Measurements from ENCODE around the gene TYW1B. TPM values are rescaled to one million over a fixed set of nuclear protein-coding genes. Genes with fewer than 3 reads are reported as not detected.
A peak's percentile ranks its signal among the peaks of the same experiment; 100 is the strongest.
"Not testable (repeated sequence)": the region's sequence is repeated elsewhere in the genome, so short reads cannot be mapped to it uniquely, and the experiment has no call there.

The TYW1B gene, protein sequence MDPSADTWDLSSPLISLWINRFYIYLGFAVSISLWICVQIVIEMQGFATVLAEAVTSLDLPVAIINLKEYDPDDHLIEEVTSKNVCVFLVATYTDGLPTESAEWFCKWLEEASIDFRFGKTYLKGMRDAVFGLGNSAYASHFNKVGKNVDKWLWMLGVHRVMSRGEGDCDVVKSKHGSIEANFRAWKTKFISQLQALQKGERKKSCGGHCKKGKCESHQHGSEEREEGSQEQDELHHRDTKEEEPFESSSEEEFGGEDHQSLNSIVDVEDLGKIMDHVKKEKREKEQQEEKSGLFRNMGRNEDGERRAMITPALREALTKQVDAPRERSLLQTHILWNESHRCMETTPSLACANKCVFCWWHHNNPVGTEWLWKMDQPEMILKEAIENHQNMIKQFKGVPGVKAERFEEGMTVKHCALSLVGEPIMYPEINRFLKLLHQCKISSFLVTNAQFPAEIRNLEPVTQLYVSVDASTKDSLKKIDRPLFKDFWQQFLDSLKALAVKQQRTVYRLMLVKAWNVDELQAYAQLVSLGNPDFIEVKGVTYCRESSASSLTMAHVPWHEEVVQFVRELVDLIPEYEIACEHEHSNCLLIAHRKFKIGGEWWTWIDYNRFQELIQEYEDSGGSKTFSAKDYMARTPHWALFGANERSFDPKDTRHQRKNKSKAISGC
- total RNA-seq: 10 to 100 TPM in 1 of 8 experiments, 1 to 10 TPM in 7; 2.1 to 14.2 (median 3.0) TPM

DNA sequence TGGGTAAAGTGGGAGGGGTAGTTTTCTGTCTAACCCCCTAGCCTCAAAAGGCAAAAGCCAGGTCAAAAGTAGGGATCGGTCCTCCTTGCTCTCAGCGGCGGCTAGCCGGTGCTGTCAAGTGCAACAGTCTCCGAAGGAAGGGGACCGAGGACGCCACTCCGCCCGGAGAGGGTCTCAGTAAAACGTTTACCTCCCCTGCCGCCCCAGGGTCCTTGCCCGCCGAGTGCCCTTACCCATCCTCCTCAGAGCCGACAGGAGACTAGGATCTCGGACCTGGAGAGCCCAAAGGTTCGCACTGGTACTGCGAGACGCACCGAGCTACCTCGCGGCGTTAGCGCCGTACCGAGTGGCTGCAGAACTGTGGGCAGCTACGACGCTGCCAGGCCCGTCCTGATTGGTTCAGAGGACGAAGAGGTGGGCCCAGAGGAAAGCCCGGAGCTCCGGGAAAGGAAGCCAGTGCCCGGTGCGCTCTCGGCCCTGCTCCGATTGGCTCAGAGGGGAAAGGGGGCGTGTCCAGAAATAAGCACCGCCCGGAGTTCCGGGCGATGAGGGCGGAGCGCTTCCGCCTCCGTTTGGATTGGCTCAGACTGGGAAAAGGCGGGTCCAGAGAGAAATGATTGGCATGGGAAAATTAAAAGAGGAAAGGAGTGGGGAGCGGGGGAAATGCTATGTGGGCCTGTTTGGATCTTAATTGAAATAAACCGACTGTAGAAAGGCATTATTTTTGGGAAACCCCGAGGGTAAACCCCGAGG lies at the start of gene TYW1B:
Gene TYW1B, minus strand, starts transcription at position 362 of the 753 bp plus-strand sequence. Its CDS starts 125 bp downstream, at position 237.
- ATAC-seq (replicated peaks in 6 of 8): peak; percentile 80 to 96 (median 94)
- in situ Hi-C loops (cut with MboI; ENCODE audit: low pct_unique_long_range_greater_than_20kb in 2 of 9, low sequenced_read_pairs in 9 of 9, unreplicated experiment in 9 of 9); H3K4me1 ChIP-seq (replicated peaks in 1 of 2): not testable (repeated sequence)
- H3K27ac ChIP-seq: peak within 1 kb of the TSS; percentile 38 to 64
- whole genome bisulfite sequencing, 10 experiments: 0 to 5% (median 0%) methylated on average over 3 to 4 of the region's 49 CpGs; no CpG with 5 or more reads in 6 of the 10 experiments
- H3K4me3 ChIP-seq: peak within 1 kb of the TSS; percentile 63 to 81 (median 72)

DNA sequence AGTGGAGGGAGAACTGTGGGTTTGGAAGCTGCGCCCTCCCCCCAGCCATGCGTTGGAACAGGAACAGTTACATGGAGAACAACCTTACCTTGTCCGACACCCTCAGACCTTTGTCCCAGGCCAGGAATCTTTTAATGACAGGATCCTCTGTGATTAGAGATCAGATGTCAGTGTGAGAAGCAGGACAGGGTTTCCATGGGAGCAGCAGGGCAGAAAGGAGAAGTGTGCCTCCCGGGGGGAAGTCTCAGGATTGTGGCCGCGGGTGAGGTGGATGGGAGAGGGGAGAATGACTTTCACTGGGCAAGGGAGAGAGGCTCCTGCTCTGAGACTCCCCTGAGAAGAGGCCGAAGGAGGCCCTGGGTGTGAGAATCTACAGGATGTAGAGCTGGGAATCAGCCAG lies 39.6 kb upstream of the TYW1B start:
- H3K4me3 ChIP-seq; H3K4me1 ChIP-seq (replicated peaks in 1 of 2); ATAC-seq (replicated peaks in 6 of 8); in situ Hi-C loops (cut with MboI; ENCODE audit: low pct_unique_long_range_greater_than_20kb in 2 of 9, low sequenced_read_pairs in 9 of 9, unreplicated experiment in 9 of 9); H3K27ac ChIP-seq: not testable (repeated sequence)
- WGBS, 10 experiments: no CpG with 5 or more reads among the region's 7 CpGs

DNA sequence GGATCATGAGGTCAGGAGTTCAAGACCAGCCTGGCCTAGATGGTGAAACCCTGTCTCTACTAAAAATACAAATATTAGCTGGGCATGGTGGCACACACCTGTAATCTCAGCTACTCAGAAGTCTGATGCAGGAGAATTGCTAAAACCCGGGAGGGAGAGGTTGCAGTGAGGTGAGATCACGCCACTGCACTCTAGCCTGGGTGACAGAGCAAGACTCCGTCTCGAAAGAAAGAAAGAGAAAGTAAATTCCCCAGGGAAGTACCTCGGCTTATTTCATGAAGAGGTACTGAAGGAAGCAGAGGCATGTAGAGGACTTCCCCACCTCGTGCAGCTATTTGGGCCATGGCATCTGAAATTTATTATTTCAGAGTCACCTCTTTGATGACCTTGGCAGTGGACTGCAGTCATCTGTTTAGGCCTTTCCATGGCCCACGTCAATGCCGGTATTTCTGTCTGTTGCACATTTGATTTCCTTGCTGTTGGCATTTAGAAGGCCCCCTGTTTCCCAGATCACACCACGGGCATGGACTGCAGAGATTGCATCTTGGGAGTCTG lies 30.9 kb upstream of the TYW1B start:
- ATAC-seq (replicated peaks in 6 of 8); H3K4me3 ChIP-seq; H3K27ac ChIP-seq; H3K4me1 ChIP-seq (replicated peaks in 1 of 2); in situ Hi-C loops (cut with MboI; ENCODE audit: low pct_unique_long_range_greater_than_20kb in 2 of 9, low sequenced_read_pairs in 9 of 9, unreplicated experiment in 9 of 9): not testable (repeated sequence)
- 0 to 100% (median 85%) methylated on average over 1 to 5 of the region's 9 CpGs; no CpG with 5 or more reads in 4 of the 10 experiments for WGBS, 10 experiments

DNA sequence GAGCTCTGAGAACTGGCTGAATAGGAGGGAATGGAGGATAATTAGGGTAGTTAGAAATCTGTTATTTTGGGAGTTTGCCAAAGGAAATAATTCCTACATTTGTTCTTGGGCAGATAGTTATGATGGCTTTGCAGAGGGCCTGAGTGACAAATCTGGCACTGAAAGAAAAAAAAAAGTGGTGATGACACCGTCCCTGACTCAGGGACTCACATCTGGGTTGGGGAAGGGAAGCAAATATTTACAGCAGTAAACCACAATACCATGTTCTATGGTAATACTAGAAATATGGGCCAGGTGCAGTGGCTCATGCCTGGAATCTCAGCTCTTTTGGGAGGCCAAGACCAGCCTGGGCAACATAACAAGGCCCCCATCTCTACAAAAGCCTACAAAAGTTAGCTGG lies 29.9 kb upstream of the TYW1B start:
- WGBS, 10 experiments: 0 to 80% methylated on average over 1 of the region's 1 CpG; no CpG with 5 or more reads in 8 of the 10 experiments
- in situ Hi-C loops (cut with MboI; ENCODE audit: low pct_unique_long_range_greater_than_20kb in 2 of 9, low sequenced_read_pairs in 9 of 9, unreplicated experiment in 9 of 9); ATAC-seq (replicated peaks in 6 of 8); H3K4me1 ChIP-seq (replicated peaks in 1 of 2); H3K27ac ChIP-seq; H3K4me3 ChIP-seq: not testable (repeated sequence)

DNA sequence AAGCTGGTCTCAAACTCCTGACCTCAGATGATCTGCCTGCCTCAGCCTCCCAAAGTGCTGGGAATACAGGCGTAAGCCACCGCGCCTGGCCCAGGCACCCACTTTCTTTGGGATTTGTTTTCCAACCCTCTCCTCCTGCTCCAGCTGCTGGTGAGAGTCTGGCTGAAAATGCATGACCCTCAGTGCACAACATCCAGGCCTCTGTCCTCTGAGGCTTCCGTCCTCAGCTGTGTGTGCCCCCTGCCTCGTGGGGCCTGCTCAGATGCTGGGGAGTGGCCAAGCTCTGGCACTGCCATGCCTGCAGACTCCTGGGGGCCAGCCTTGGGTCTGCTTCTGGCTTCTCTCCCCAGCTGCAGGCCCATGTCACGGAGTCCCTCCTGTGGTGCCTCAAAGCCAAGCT lies 27.3 kb upstream of the TYW1B start:
- H3K27ac ChIP-seq; in situ Hi-C loops (cut with MboI; ENCODE audit: low pct_unique_long_range_greater_than_20kb in 2 of 9, low sequenced_read_pairs in 9 of 9, unreplicated experiment in 9 of 9); H3K4me1 ChIP-seq (replicated peaks in 1 of 2); ATAC-seq (replicated peaks in 6 of 8); H3K4me3 ChIP-seq: not testable (repeated sequence)
- 87 to 94% (median 90%) methylated on average over 2 to 3 of the region's 6 CpGs; no CpG with 5 or more reads in 7 of the 10 experiments for WGBS, 10 experiments

DNA sequence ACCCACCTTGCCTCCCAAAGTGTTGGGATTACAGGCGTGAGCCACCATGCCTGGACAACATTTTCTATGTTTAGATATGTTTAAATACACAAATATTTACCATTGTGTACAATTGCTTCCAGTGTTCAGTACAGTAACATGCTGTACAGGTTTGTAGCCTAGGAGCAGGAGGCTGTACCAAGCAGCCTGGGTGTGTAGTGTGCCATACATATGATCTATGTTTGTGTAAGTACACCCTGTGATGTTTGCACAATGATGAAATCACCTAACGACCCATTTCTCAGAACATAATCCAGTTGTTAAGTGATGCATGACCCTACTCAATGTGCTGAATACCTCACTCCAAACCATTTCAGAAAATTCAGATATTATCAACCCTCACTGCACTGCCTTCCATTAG lies 24.9 kb upstream of the TYW1B start:
- in situ Hi-C loops (cut with MboI; ENCODE audit: low pct_unique_long_range_greater_than_20kb in 2 of 9, low sequenced_read_pairs in 9 of 9, unreplicated experiment in 9 of 9); H3K4me3 ChIP-seq; H3K27ac ChIP-seq; ATAC-seq (replicated peaks in 6 of 8); H3K4me1 ChIP-seq (replicated peaks in 1 of 2): not testable (repeated sequence)
- WGBS, 10 experiments: no CpG with 5 or more reads among the region's 2 CpGs

DNA sequence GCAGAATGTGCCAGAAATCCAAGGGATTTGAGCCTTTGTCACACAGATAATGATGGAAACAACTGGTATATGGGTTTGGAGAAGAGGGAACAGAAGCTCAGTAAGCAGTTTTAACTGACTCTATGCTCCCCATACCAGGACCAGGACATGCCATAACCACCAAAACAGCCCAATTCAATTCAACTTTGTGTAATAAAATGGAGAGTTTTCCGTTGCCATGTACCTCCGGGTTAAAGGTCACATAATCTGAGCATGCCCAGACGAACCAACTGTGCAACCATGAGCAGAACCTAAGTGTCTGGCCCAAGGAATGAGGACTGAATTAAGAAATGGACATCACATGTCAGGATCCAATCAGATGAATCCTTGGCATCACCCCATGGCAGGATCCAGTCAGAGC lies 22.7 kb upstream of the TYW1B start:
- WGBS, 10 experiments: 40 to 100% methylated on average over 1 of the region's 3 CpGs; no CpG with 5 or more reads in 8 of the 10 experiments
- ATAC-seq (replicated peaks in 6 of 8); H3K4me1 ChIP-seq (replicated peaks in 1 of 2); H3K27ac ChIP-seq; in situ Hi-C loops (cut with MboI; ENCODE audit: low pct_unique_long_range_greater_than_20kb in 2 of 9, low sequenced_read_pairs in 9 of 9, unreplicated experiment in 9 of 9); H3K4me3 ChIP-seq: not testable (repeated sequence)

DNA sequence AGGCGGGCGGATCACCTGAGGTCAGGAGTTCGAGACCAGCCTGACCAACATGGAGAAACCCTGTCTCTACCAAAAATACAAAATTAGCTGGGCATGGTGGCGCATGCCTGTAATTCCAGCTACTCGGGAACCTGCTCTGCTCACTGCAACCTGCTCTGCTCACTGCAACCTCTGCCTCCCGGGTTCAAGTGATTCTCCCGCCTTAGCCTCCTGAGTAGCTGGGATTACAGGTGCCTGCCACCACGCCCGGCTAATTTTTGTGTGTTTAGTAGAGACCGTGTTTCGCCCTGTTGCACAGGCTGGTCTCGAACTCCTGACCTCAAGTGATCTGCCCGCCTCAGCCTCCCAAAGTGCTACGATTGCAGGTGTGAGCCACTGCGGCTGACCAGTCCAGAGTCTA lies 16.1 kb upstream of the TYW1B start:
- in situ Hi-C loops (cut with MboI; ENCODE audit: low pct_unique_long_range_greater_than_20kb in 2 of 9, low sequenced_read_pairs in 9 of 9, unreplicated experiment in 9 of 9); H3K4me1 ChIP-seq (replicated peaks in 1 of 2): not testable (repeated sequence)

DNA sequence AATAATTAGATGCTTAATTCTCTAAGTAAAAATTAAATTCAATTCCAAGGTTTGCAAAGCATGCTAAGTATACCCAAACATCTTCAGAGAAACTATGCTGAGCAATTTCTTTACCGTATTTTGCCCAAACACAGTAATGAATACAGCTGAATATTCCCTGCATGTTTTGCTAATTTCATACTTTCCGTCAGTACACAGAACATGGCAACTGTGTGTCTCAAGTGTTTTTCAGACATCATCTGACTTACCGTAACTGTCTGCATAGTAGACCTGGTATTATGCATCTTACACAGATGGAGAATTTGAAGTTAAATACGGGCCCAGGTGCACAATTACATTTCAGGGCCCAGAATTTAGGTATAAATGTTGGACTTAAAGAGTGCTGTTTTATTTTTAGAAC lies 15.2 kb upstream of the TYW1B start:
- H3K4me3 ChIP-seq; H3K4me1 ChIP-seq (replicated peaks in 1 of 2); H3K27ac ChIP-seq; in situ Hi-C loops (cut with MboI; ENCODE audit: low pct_unique_long_range_greater_than_20kb in 2 of 9, low sequenced_read_pairs in 9 of 9, unreplicated experiment in 9 of 9): not testable (repeated sequence)
- no CpG with 5 or more reads among the region's 4 CpGs for WGBS, 10 experiments
- ATAC-seq (replicated peaks in 6 of 8): peak in 3 of 8 experiments; percentile 60 to 97 (median 86)

More for the DNA sequence above, 16.1 kb upstream of the TYW1B start:
- WGBS, 10 experiments: 88 to 100% (median 97%) methylated on average over 1 to 8 of the region's 15 CpGs; no CpG with 5 or more reads in 3 of the 10 experiments
- not testable (repeated sequence) for H3K4me3 ChIP-seq; H3K27ac ChIP-seq; ATAC-seq (replicated peaks in 6 of 8)

DNA sequence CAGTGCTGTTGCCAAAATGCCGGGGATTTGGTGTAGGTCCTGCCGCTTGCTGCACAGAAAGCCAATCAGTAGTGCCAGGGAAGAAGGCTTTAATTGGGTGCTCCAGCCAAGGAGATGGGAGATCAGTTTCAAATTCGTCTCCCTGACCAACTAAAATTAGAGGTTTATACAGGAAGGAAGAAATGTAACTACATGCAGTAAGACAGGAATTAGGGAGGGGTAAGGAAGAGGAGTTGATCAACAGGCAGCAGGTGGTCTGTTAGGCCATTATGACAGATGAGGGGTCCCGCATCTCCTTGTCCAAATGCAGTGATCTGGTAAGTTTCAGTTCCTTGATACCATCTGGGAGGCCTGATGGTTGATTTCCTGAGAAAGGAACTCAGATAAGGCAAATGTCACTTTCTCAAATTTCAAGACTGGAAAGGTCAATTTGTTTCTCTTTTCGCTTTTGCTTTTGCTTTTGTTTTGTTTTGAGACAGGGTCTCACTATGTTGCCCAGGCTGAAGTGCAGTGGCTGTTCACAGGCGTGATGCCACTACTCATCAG lies 13.0 kb upstream of the TYW1B start:
- H3K27ac ChIP-seq; H3K4me3 ChIP-seq; ATAC-seq (replicated peaks in 6 of 8); in situ Hi-C loops (cut with MboI; ENCODE audit: low pct_unique_long_range_greater_than_20kb in 2 of 9, low sequenced_read_pairs in 9 of 9, unreplicated experiment in 9 of 9); H3K4me1 ChIP-seq (replicated peaks in 1 of 2): not testable (repeated sequence)
- 80 to 100% (median 100%) methylated on average over 1 to 2 of the region's 6 CpGs; no CpG with 5 or more reads in 2 of the 10 experiments for WGBS, 10 experiments

DNA sequence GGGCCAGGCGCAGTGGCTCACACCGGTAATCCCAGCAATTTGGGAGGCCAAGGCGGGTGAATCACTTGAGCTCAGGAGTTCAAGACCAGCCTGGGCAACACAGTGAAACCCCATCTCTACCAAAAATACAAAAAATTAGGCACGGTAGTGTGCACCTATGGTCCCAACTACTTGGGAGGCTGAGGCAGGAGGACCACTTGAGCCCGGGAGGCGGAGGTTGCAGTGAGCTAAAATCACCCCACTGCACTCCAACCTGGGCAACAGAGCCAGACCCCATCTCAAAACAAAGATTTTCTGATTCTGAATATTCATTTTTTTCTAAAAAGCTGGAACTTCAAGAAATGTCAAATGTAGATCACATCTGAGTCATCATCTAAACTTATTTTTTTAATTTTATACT lies 10.3 kb upstream of the TYW1B start:
- WGBS, 10 experiments: 74 to 100% (median 98%) methylated on average over 2 to 6 of the region's 6 CpGs; no CpG with 5 or more reads in 3 of the 10 experiments
- H3K4me3 ChIP-seq; in situ Hi-C loops (cut with MboI; ENCODE audit: low pct_unique_long_range_greater_than_20kb in 2 of 9, low sequenced_read_pairs in 9 of 9, unreplicated experiment in 9 of 9); H3K4me1 ChIP-seq (replicated peaks in 1 of 2); ATAC-seq (replicated peaks in 6 of 8); H3K27ac ChIP-seq: not testable (repeated sequence)

DNA sequence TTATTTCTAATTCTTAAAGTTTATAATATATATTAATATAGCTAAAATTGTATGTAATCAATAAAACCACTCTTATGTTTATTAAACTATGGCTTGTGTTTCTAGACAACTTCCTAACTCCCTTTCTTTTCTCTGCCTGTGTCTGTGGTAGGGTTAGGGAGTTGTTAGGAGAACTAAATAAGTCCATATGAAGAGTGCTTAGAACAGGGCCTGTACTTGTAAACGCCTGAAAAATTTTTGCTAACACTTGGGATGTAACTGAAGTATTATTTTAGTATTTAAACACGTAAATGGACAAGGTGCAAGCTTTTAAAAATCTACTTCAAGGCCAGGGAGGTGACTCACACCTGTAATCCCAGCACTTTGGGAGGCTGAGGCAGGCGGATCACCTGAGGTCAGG lies 9.3 kb upstream of the TYW1B start:
- H3K4me1 ChIP-seq (replicated peaks in 1 of 2); H3K4me3 ChIP-seq; ATAC-seq (replicated peaks in 6 of 8); in situ Hi-C loops (cut with MboI; ENCODE audit: low pct_unique_long_range_greater_than_20kb in 2 of 9, low sequenced_read_pairs in 9 of 9, unreplicated experiment in 9 of 9); H3K27ac ChIP-seq: not testable (repeated sequence)
- WGBS, 10 experiments: 40 to 100% (median 94%) methylated on average over 1 to 3 of the region's 3 CpGs; no CpG with 5 or more reads in 4 of the 10 experiments

Measured in motor neuron (in vitro differentiated cells).